Activated naive CD4-positive, alpha-beta T cell (primary cell): ENCODE results near the gene TFRC.
"Not testable (repeated sequence)": the region's sequence is repeated elsewhere in the genome, so short reads cannot be mapped to it uniquely, and the experiment has no call there.

Experiments
- DNase-seq, 4 experiments: peaks; one replicate each; lab custom pipeline; 2025; lab: John Stamatoyannopoulos, UW

The TFRC gene

GRCh38 chr3:196081834-196082618 lies at the start of gene TFRC:
TFRC (minus strand) TSS chr3:196082090; CDS start chr3:196077099, 4,991 bp downstream.
- peak; percentile 87 to 97 (median 91) for DNase-seq

- no peak for DNase-seq
Measured at GRCh38 chr3:196128172-196128843, 46.4 kb upstream of the TFRC start.

DNA sequence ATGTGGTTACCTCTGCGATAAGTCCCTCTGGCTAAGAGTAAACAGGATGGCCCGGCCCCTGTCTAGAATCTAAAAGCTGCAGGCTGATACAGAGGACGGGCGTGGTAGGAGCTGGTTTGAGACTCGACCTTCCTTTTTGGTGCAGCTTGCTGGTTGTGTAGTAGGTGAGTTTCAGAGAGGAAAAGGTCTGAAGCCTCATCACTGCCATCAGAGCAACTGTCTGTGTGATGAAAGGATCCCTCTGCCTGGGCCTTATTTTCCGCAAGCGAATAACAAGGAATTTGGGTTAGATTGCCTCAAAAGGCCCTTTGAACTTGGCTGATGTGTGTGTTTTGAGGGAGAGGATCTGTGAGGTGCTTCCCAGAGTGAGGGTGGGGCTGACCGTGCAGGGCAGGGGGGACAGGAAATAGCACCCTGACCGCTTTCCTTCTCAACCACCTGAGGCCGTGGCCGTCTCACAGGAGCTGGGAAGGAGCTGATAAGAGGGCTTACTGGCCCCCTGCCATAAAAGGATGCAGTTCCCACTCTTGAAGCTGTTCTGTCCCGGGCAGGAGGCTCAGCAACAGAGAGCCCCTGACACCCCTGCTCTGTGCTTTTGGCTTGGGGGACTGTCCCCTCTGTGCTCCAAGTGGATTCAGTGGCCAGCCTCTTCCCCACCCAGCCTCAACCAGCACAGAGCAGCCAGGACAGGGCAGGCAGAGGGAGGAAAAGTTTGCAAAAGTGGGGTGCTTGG lies 45.6 kb upstream of the TFRC start:
- no peak for DNase-seq

DNA sequence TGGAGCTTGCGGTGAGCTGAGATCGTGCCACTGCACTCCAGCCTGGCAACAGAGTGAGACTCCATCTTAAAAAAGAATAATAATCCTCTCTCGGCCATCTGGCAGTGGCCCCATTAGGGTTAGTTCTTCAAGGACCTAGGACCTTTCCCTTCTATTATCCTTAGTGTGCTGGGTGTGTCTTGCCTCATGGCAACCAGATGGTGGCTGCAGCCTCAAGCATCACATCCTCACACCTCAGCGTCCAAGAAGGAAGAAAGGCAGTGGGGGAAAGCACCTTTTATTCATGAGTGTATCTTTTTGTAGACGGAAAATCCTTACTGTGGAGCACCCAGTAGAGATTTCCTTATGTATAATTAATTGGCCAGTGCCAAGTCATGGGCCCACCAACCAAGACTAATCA lies 42.7 kb upstream of the TFRC start:
- no peak for DNase-seq

- no peak for DNase-seq
Measured at GRCh38 chr3:196122688-196123046, 40.8 kb upstream of the TFRC start.

DNA sequence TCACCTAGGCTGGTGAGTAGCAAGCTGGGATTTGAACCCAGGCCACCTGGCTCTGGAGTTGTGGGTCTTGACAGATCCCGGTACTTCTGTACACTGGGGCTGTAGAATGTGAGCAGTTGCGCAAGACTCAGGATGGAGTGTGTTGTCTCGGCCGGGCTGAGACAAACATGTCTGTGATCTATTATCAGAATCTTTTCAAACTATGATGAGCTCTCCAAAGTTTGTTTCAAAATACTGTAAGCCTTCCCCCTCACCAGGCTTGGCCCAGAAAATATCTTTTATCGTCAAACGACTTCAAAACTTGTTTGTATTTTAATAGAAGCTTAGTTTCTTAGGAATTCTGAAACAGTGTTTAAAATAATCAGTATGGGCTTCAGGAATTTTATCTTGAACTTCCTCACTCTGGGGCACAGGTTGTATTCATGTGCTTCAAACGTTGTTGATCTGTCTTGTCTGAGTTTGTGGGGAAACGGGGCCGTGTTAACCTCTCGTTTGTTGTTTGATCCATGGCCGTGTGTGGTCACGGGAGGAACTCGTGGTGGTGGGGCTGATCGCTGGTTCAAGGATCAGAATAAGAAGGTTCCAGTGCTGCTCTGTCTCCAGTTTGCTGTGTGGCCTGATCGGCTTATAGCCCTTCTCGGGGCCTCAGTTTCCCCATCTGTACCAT lies 40.3 kb upstream of the TFRC start:
- no peak for DNase-seq

DNA sequence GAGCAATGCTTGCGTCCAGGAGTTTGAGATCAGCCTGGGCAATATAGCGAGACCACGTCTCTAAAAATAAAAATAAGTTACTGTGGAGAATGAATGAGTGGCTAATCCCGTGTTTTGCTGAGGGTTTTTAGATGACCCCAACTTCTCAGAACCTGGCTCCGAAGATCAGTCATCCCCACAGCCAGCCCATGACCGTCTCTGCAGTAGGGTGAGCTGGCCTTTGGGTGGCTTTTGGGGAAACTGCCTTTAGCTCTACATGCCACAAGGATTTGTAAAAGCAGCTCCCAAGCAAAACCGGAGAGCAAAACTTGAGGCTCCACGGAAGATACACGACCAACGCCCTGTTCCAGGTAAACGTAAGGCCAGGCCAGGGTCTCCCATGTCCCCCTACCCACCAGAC lies 39.2 kb upstream of the TFRC start:
- no peak for DNase-seq

GRCh38 chr3:196120291-196120951 lies 38.5 kb upstream of the TFRC start:
- DNase-seq = no peak

GRCh38 chr3:196117809-196118208 lies 35.9 kb upstream of the TFRC start:
- no peak for DNase-seq

- DNase-seq = no peak
Measured at GRCh38 chr3:196115678-196116083, 33.8 kb upstream of the TFRC start.

GRCh38 chr3:196111939-196112386 lies 30.1 kb upstream of the TFRC start:
- DNase-seq = no peak

- no peak for DNase-seq
Measured at GRCh38 chr3:196108075-196108743, 26.3 kb upstream of the TFRC start.

- not testable (repeated sequence) for DNase-seq
Measured at GRCh38 chr3:196104707-196105106, 22.8 kb upstream of the TFRC start.

DNA sequence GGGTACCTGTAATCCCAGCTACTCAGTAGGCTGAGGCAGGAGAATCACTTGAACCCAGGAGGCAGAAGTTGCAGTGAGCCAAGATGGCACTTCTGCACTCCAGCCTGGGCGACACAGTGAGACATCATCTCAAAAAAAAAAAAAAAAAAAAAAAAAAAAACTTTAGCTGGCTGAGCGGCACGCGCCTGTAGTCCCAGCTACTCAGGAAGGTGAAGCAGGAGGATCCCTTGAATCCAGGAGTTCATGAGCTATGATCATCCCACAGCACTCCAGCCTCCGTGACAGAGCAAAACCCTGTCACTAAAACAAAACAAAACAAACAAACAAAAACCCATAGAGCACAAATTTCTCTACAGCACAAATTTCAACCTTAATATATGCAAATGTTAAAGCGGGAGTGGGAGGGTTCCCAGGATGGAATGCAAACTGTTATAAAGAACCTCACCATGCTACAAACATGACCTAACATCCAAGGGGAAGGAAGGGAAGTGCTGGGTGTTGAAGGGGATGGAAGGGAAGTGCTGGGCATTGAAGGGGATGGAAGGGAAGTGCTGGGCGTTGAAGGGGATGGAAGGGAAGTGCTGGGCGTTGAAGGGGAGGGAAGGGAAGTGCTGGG lies 16.6 kb upstream of the TFRC start:
- not testable (repeated sequence) for DNase-seq

DNA sequence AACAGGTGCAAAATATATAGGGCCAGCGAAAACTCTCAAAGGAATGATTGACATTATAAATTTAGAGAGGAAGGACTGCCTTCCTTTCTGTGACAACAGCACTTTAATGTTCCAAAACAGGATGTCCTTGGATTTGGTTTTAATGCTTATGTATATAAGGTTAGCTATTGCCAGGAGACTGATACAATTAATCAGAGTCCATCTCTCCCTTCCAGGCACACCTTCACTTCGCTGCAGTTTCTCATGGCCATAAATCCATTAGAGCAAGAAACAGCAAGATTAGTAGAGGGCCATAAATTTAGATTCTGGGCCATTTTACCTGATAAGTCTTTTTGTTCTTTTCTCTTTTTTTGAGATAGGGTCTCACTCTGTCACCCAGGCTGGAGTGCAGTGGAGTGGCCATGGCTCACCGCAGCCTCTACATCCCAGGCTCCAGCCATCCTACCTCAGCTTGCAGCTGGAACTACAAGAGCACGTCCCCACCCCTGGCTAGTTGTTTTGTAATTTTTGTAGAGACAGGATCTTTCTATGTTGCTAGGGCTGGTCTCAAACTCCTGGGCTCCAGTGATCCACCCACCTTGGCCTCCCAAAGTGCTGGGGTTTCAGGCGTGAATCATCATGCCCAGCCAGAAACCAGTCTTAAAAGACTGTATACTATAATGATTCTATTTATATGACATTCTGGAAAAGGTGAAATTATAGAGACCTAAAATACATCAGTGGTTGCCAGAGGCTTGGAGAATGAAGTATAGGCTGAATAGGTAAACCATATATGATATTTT lies 15.7 kb upstream of the TFRC start:
- no peak for DNase-seq

GRCh38 chr3:196096382-196096953 lies 14.6 kb upstream of the TFRC start:
- no peak for DNase-seq

GRCh38 chr3:196093317-196094111 lies 11.6 kb upstream of the TFRC start:
- no peak for DNase-seq

GRCh38 chr3:196087906-196088305 lies 6.0 kb upstream of the TFRC start:
- no peak for DNase-seq

- no peak for DNase-seq
Measured at GRCh38 chr3:196082619-196082971, 705 bp upstream of the TFRC start.
